Dermis blood vessel endothelial cell (primary cell): ENCODE data around the gene SPDYE3. TPM values are rescaled to one million over a fixed set of nuclear protein-coding genes. Genes with fewer than 3 reads are reported as not detected.

Experiments
- total RNA-seq: library from RNA; depleted of rRNA; stranded (reverse); fragments of >200 nt; gene quantifications from 2 replicates; pipeline ENCODE4 v1.2.3, GENCODE V29; 2014

The SPDYE3 gene
- total RNA-seq, 1 donor from 2014 or later, result not detected

Other genes starting within 250 kb of the SPDYE3 start
- gene ZNF3, start 226.0 kb upstream of the SPDYE3 start, total RNA-seq, result 34.8 and 37.1 TPM in 2 replicates
- 59.1 and 99.7 TPM in 2 replicates for gene COPS6, start 218.7 kb upstream of the SPDYE3 start, total RNA-seq
- gene MCM7, start 206.3 kb upstream of the SPDYE3 start, total RNA-seq, result 63.3 and 138 TPM in 2 replicates
- 16.8 and 24.3 TPM in 2 replicates for gene AP4M1, start 206.1 kb upstream of the SPDYE3 start, total RNA-seq
- 37.1 and 78.6 TPM in 2 replicates for gene TAF6, start 188.3 kb upstream of the SPDYE3 start, total RNA-seq
- gene CNPY4, start 188.1 kb upstream of the SPDYE3 start, total RNA-seq, result 31.2 and 39.5 TPM in 2 replicates
- gene MBLAC1, start 180.7 kb upstream of the SPDYE3 start, total RNA-seq, result 2.4 and 3.7 TPM in 2 replicates
- gene LAMTOR4, start 158.8 kb upstream of the SPDYE3 start, total RNA-seq, result 55.1 and 133 TPM in 2 replicates
- 4.1 and 4.7 TPM in 2 replicates for gene TRAPPC14, start 149.0 kb upstream of the SPDYE3 start, total RNA-seq
- 0.17 and 0.88 TPM in 2 replicates for gene GAL3ST4, start 139.1 kb upstream of the SPDYE3 start, total RNA-seq
- gene GPC2, start 130.3 kb upstream of the SPDYE3 start, total RNA-seq, result 2.8 and 4.4 TPM in 2 replicates
- gene STAG3, start 129.8 kb upstream of the SPDYE3 start, total RNA-seq, result 0.17 and 0.23 TPM in 2 replicates
- gene PVRIG, start 87.8 kb upstream of the SPDYE3 start, total RNA-seq, result not detected in 2 replicates
- gene PILRB, start 50.4 kb downstream of the SPDYE3 start, total RNA-seq, result 11.6 and 17.0 TPM in 2 replicates
- 0.68 TPM in 1 of 2 replicates, not detected in the other for gene PILRA, start 65.8 kb downstream of the SPDYE3 start, total RNA-seq
- gene ZCWPW1, start 121.0 kb downstream of the SPDYE3 start, total RNA-seq, result 0.51 and 0.98 TPM in 2 replicates
- 54.3 and 56.5 TPM in 2 replicates for gene MEPCE, start 122.1 kb downstream of the SPDYE3 start, total RNA-seq
- gene PPP1R35, start 128.8 kb downstream of the SPDYE3 start, total RNA-seq, result 19.3 and 28.1 TPM in 2 replicates
- gene SPACDR, start 156.6 kb downstream of the SPDYE3 start, total RNA-seq, result 0.34 and 0.93 TPM in 2 replicates
- 32.3 and 44.2 TPM in 2 replicates for gene TSC22D4, start 171.5 kb downstream of the SPDYE3 start, total RNA-seq
- 4.3 and 5.4 TPM in 2 replicates for gene NYAP1, start 176.2 kb downstream of the SPDYE3 start, total RNA-seq
- 49.5 and 62.2 TPM in 2 replicates for gene AGFG2, start 231.5 kb downstream of the SPDYE3 start, total RNA-seq